Stimulated activated CD4-positive, alpha-beta T cell treated with anti-CD3 and anti-CD28 coated beads, Interleukin-2, amount 100 ng/mL, for 4 hours (primary cell): Measurements from ENCODE around the gene DOCK9.
"Not testable (repeated sequence)": the region's sequence is repeated elsewhere in the genome, so short reads cannot be mapped to it uniquely, and the experiment has no call there.

Experiments
- DNase-seq: peaks from one replicate; pipeline ENCODE4 v3.0.0-alpha.2; 2020; ENCODE audit warnings: low read depth

Gene DOCK9

DNA sequence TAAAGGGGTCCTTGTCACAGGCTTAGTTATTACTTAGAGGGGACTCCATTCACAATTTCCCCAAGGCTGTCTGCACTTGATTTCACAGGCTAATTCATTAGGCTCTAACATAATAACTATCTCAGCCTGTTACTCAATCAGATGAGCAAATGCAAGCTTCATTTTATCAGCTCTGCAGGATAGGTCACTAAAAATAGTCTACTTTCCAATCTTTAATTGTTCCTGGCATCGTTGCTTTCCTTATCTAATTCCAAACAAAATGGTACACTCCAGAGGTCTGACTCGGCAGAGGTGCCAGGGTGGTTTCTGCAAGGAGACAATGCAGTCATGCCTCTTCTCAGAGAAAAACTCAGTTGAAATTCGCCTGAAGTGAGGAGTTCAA, 155.6 kb downstream of the DOCK9 start:
- no peak for DNase-seq

DNA sequence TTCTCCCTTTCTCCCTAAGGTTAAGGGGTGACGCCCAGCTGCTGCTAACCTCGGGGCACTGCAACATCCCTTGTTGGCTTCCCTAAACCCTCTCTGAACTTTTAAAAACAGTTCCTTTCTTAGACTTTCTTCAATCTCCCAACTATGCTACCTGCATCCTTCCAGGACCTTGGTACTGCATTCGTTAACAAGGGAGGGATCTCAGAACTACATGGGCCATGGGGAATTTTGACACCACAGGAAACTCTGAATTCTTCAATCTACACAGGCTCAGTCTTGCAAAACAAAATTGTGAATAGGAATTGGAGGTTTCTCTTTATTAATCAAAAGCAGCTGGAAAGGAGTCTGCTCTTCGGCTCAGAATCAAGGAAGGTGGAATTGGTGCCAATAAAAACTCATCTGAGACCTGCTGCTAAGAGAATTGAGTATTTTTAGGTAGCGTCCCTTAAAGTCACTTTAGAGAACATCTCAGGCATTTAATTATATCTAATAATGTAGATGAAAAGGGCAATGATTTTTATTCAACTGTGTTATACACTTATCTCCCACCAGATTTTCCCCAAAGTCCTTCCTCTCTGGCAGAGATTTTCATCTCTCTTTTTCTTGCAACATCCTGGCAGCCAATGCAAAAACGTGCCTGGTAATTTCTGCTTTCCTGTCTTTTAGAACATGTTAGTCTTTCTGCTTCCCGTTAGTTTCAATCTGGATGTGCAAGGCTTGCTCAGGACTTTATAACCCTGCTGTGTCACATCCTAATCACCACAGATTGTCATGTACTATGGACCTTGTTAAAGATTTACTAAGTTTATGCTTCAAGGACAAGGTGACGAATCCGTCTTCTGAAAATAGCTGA, 156.3 kb downstream of the DOCK9 start:
- no peak for DNase-seq

DNA sequence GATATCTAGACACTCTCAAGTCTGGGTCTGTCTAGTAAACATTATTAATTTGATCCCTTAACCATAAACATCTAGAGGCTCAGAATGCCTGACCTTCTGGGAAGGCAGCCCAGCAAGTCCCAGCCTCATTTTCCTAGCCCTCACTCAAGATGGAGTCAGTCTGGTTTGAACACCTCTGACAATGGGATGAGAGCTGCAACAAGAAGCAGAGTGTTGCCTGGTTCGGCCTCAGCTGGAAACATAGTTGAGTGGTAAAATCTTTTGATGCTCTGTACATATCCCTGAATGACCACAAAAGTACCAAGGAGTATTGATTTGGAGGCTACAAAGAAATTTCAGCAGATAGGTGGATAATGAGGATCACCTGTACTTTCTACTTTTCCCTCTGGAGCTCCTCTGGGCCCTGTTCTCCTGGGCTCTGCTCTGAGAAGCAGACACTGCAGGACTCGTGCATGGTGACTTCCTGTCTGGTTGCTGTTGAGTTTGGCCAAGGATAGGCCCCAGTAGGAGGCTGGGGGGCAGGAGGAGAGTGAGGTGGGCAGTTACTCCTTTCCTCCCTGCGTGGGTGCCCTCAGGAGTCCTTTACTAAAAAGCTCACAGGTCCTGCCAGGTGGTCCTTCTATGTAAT, 157.0 kb downstream of the DOCK9 start:
- DNase-seq = no peak

DNA sequence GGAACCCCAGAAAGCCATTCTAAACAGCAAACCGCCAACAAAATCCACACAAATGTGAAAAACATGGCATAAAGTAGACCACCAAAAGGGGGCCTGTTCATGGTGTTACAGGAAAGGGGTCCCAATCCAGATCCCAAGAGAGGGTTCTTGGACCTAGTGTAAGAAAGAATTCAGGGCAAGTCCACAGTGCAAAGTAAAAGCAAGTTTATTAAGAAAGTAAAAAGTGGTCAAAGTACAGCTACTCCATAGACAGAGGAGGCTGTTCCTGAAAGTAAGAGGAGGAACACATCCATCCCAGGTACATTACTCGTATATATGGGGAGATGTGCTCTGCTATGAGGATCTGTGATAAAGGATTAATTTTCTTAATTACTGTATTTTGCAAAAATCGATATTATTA, 157.6 kb downstream of the DOCK9 start:
- no peak for DNase-seq

DNA sequence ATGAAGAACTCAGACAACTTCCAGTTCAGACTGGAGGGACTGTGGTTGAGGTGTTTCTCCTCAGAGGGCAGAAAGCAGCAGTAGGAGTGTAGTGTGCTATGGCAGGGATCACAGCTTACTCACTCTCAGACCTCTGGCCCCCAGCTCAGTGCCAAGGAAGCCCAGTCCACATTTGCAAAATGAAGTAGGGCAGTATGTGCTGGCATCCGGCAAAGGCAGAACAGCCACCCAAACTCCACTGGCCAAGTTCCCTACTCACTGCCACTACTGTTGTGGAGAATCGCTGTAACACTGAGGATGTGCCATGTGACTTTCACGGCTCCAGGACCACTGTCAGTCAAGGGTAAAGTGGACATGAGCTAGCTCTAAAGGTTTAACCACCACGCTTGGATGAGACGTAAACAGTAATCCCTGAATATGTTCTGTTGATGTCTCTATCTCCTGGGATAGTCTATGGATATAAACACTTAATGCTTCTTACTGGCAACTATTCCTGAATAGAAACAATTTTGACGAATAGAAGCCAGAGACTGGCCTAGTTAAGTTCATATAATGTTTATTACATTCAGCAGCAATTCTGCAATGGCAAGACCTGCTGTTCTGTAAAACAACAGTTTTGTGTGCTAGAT, 158.4 kb downstream of the DOCK9 start:
- DNase-seq = no peak

DNA sequence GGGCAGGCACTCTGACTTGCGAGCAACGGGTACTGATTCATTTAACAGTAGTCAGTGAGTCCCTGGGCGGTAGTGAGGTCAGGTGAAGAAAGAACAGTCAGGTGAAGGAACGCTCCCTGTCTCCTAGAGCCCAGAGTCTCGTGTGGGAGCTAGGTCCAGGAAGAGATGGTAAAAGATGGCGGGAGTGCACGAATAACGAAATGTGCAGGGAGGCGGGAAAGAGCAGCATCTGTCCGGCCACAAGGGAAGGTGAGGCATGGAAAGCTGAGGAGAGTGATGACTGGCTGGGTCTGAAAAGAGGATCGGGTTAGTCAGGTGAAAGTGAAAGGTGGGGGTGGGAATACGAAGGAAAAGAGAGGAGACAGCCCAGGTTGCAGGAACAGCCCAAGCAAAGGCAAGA, 161.5 kb downstream of the DOCK9 start:
- DNase-seq = no peak

DNA sequence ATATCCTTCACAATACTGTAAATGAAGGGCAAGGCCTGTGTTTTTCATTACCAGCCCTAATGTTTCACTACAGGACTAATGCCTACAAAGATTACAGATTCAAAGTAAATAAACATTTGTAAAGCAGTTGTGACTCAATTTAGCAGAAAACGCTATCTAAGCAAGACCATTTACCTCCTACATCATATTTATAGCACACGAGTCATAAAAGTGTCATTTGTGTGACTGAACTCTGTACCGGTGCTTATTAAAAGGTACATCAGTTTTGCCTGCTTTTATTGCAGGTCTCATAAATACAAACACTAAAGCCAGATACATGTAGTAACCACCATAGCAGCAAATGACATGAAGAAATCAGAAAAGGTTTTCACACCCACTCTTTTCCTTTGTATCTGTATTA, 163.9 kb downstream of the DOCK9 start:
- DNase-seq = no peak

DNA sequence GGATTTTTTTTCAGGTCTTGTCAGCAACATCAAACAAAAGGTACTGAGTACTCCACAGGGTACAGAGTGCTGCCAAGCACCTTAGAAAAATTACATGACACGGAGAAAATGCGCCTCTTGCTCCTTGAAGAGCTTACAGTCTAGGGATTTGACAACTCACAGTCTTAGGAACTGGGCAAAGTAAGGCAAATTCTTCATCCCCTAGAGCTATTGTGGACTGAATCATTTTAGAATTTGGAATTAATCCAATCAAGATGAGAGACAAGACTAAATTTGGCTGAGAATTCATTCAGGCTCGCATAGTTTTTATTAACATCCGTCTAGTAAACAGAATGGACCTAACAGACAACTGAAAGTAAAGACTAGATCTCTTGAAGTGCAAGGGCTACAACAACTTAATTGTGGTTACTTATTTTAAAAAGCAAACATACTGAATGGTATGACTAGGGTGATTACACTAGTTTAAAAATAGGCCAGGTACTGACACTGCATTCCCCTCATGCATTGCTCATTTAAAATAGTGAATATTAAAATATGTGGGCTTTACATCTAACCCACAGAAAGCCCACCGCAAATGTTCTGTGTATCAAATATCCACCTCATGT, 165.6 kb downstream of the DOCK9 start:
- not testable (repeated sequence) for DNase-seq

DNA sequence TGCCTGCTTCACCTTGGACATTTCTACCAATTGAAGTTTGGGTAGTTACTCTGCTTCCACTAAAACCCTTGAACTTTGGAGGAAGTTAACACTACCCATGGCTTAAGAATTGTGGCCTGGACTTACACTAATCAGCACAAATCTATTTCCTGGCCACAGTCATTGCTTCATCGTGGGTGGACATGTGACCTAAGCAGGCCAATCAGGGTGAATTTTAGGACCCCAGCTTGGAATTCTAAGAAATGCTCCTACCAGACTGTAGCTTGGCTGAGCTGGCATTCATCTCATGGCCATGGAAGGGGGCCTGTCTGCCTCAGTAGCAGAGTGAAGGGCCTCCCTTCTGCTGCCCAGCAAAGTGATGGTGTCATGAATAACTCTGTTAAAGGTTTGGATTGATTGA, 167.1 kb downstream of the DOCK9 start:
- DNase-seq = no peak

DNA sequence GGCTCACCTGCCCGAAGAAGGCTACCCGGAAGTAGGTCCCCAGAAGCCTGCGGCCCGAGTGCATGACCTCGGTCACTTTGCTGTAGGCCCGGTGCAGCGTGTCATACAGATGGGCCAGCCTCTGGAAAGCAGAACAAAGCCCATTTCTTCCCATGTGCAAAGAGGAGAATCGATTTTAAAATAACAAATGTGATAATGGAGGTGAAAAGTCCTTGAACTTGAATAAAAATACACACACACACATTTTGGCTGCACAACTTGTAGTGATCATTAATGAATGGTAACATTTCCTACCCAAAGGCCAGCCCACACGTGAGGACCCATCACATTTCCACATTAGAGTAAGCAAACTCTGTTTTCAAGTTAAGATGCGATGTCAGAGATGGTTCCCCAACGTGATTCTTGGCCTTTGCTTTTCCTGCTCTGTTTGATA, 168.5 kb downstream of the DOCK9 start:
- DNase-seq = no peak

DNA sequence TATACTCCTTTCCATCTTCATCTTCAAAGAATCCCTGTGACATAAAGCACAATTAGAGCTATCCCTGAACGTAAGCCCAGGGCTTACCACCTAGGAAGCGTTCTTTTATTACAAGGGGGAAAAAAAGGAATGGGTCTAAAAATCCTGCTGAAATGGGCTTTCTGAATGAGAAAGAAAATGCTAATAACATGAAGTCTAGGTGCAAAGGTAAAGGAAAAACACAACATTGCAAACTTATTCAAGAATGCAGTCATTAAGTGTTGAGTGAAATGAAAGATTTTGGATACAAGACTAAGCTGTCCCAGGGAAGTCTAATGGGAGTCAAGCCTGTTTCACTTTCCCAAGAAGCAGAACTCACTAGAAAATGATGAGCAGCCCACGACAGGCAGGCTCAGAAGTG, 170.1 kb downstream of the DOCK9 start:
- no peak for DNase-seq

DNA sequence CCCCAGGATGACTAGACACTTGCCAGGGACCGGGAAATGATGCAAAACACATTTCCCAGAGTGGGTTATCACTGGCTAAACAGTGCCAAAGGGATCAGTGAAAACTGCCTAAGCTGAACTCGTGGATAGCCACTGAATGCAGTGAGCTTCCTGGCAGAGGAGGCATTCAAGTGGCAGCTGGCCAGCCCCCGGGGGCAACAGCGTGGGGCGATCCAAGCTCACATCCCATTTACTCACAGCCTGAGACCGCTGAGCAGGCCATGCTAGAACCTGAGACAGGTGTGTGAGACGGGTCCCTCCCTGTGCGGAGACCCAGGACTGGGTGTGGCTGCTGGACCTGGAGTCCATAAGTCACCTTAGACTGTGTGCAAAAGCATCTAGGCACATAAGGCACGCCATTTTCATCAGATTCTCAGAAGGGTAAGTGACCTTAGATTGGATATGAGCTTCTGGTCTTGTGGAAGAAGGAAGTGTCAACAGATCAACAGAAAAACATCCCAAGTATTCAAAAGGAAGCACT, 173.5 kb downstream of the DOCK9 start:
- no peak for DNase-seq

DNA sequence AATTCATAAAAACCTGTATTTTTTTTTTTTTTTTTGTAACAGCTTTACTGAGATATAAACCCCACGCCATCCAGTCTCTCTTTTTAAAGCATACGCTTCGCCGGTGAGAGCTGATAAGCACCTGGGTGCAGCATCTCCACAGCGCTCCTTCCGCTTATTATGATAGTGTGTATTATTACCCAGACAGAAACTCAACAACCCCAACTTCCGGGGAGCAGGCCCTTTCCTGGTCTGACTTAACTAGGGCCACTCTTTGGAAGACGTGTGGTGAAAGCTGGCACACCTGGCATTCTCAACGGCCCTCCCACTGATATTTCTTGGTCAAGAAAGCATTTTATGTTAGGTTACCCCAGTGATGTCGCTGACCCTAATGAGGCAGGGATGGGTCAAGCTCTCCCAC, 173.9 kb downstream of the DOCK9 start:
- DNase-seq = no peak

DNA sequence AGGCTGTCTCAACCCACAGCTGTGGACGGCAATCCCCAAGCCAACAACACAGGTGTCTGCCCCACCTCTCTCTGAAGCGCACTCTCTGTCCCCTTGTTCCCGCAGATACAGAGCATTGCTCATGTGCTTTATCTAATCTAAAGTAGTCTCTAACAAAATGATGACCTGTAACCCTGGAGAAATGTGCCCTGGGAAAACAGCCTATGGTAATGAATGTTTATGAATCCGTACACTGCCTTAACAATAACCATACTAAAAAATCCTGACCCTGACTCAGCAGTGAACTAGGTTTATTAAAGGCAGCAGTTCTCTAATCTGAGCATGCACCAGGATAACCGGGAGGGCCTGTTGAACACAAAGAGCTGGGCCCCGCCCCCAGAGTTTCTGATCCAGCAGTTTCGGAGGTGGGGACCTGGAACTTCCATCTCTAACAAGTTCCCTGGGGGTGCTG, 174.7 kb downstream of the DOCK9 start:
- DNase-seq = no peak

DNA sequence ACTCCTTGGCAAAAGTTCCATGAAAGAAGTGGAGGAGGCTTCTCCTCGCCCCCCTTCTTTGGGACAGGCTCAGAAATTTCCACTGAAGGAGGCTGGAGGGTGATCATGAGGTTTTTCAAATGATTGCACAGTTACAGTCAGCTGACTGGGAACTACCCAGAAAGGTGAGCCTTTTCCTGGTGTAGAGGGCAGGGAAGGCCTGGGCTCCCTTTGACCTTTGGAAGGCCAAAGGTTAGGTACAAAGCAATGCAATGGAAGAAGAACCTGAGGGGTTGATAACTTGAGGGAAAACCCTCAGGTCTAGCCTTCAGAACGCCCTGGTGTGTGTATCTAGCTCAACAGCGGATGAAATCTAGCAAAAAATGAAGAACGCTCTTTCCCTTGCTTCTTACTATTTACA, 175.3 kb downstream of the DOCK9 start:
- DNase-seq = no peak

DNA sequence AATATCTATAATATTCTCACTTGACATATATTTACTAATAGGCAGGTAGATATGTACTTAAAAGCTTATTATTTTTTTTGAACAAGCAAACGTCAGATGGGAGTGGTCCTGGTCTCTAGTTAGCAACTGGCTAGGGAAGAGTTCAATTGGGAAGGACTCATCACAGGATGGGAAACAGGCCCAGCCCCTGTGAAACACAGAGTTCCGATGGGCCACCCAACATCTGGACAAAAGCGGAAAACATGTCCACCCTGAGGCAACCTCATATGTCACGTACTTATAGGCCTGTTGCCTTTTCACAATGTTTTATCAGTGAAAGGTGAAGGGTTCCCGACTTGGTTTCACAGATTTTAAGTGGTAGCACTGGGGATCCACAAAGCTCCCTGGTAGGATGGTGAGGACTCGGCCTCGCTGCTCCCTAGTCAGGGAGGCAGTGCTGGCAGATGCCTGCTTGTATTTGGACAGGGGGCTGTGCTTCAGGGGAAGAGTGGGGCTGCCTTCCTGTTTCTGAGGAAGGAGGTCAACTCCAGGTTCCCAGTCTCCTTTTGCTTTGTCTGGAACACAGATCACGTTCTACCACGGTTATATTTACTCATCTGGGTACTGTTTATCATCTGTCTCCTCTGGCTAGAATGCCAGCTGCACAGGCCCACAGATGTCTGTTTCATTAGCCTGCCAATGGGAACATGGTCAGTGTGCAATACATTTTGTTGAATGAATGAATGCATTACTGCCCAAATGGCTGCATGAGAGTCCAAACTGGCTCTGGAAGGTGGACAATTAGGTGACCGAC, 176.0 kb downstream of the DOCK9 start:
- DNase-seq = no peak

DNA sequence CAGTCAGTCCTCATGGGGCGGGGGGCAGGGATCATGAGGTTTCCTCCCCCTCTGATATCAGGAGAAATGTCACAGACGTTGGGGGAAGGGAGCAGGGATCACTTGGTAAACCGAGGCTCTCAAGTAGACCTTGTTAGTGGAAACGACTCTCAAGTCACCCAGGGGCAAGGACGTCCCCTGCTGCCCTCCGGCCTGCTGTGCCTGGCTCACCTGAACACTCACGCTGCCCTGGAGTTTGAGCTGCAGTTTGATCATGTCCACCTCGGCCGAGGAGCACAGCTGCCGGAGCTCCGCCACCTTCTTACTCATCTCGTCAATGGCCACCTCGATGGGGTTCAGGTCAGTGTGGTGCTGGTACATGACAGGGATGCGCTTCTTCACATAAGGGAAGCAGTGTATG, 177.8 kb downstream of the DOCK9 start:
- DNase-seq = no peak

DNA sequence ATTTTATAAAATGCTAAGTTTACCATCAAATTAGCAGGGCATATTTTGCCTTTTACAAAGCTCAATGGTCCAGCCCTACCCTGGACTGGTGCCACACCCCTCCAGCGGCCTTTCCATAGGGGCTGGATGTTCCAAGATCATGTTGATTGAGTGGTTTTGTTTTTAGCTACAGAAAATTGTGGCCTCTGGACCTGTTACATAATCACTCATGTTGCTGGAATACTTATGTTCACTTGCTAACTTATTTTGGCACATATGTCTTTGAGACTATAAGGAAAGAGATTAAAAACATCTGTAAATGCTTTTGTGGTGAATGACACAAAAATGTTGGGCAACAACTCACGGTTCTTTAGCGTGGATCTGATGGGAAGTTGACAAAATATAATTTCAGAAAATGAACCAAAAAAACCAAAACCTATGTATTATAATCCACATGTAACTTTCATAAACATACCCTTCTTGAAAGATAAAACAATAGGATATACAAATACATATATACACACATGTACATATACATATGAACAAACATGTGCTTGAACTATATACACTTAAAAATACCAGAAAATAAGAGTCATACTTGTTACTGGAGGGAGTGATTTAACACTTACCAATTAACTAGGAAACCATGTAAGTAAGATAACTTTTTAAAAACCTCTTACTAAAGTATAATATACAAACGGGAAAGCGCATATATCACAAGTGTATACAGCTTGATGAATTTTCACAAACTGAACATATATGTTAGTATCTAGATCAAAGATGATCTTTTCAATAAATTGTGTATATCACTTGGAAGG, 178.8 kb downstream of the DOCK9 start:
- no peak for DNase-seq

DNA sequence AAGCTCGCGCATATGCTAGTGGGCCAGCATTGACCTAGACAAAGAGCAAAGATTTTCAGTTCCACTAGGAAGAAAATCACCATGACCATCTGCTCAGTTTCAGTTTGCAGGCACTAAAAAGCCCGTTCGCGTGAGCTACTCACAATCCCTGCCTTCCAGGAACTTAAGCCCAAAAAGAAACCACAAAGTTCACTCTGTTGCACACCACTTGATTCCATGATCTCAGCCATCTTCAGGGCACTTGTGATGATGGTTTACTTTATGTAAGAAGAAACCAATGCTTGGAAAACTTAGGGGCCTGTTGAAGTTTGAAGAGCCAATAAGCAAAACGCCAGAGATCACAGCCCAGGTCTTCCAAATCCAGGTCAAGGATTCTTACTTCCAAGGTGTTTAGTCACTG, 180.4 kb downstream of the DOCK9 start:
- DNase-seq = no peak

DNA sequence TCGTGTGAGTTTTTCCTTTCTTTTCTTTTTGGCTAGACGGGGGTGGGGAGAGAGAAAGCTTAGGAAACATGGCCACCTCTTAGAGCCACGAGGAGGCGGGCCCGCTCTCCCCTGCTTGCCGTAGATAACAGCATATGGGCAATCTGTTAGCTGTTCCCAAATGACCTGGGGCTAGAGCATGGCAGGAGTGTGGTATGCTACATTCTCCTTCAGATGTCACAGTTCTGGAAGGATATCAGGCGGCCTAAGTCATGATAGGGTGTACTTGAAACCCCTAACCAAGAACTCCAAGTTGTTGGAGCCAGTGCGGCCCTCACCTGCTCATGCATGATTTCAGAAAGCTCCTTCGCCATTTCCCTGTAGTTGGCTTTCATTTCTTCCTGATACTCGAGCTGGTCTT, 181.1 kb downstream of the DOCK9 start:
- no peak for DNase-seq

DNA sequence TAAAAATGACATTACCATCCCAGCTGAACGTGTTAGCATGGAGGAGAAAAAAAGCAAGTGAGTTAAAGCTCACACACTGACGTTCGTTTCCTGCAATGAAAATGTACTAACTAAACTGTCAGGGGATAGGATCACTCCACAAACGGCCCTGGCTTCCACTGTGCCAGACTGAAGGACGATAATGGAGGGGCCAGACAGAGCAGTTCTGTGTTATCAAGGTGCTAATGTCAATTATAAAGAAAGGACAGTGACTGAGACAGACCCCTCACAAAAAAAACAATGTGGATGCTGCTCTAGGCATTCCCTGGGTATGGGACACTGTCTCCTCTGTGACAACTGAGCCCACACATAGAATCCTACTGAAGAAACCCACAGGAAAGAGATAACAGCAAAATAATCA, 181.7 kb downstream of the DOCK9 start:
- DNase-seq = no peak
